SK-N-SH treated with all-trans-retinoic acid at 6 μM for 48 hours (cell line): ENCODE results near the gene ACMSD.

Experiments used
- PPARA ChIP-seq: fragments of 250-450 bp; sonication (Bioruptor Pico); IDR thresholded peaks from 2 replicates; pipeline ENCODE4 v1.5.0; 2020; ENCODE audit warnings: mild to moderate bottlenecking, borderline replicate concordance
- TCF4 ChIP-seq: fragments of 250-450 bp; sonication (Bioruptor Pico); IDR thresholded peaks from 2 replicates; pipeline ENCODE4 v1.8.0; 2021; ENCODE audit warnings: mild to moderate bottlenecking, moderate library complexity, borderline replicate concordance
- ZC3H10 ChIP-seq: fragments of 250-450 bp; sonication (Bioruptor Pico); IDR thresholded peaks from 2 replicates; pipeline ENCODE4 v1.5.1; 2021; ENCODE audit warnings: mild to moderate bottlenecking, moderate library complexity
- ZNF8 ChIP-seq: fragments of 450-650 bp; formaldehyde crosslinking; IDR thresholded peaks from 2 replicates; pipeline ENCODE4 v1.5.0; 2020; ENCODE audit warnings: mild to moderate bottlenecking, moderate library complexity

- TF ChIP-seq ZC3H10 (CRISPR knock-in tag), result no peak
- no peak for TF ChIP-seq TCF4
- TF ChIP-seq ZNF8 (CRISPR knock-in tag), result no peak
- no peak for TF ChIP-seq PPARA
Observed at GRCh38 chr2:134790487-134790886, 47.9 kb upstream of the ACMSD start.
